Myocyte (in vitro differentiated cells): ENCODE results near the gene BABAM2. TPM values are rescaled to one million over a fixed set of nuclear protein-coding genes. Genes with fewer than 3 reads are reported as not detected.
"Not testable (repeated sequence)": the region's sequence is repeated elsewhere in the genome, so short reads cannot be mapped to it uniquely, and the experiment has no call there.

Experiments
- DNase-seq: peaks from one replicate; pipeline ENCODE4 v3.0.0-alpha.2; 2012; ENCODE audit warnings: low read depth
- total RNA-seq: library from RNA; depleted of rRNA; stranded (reverse); fragments of >200 nt; gene quantifications from 2 replicates; pipeline ENCODE4 v1.2.3, GENCODE V29; 2014

Gene BABAM2
- total RNA-seq, 1 donor from 2014 or later: 34.6 TPM

GRCh38 chr2:28232295-28232694 lies 341.8 kb downstream of the BABAM2 start:
- no peak for DNase-seq

- peak; percentile 45 for DNase-seq
Measured at GRCh38 chr2:28233164-28233676, 342.7 kb downstream of the BABAM2 start.

- DNase-seq: no peak
Measured at GRCh38 chr2:28234807-28235206, 344.3 kb downstream of the BABAM2 start.

GRCh38 chr2:28239207-28239606 lies 348.7 kb downstream of the BABAM2 start:
- DNase-seq: no peak

- DNase-seq: no peak
Measured at GRCh38 chr2:28240937-28241336, 350.4 kb downstream of the BABAM2 start.

- DNase-seq: peak; percentile 36
Measured at GRCh38 chr2:28247290-28247689, 356.8 kb downstream of the BABAM2 start.

- no peak for DNase-seq
Measured at GRCh38 chr2:28247734-28248133, 357.2 kb downstream of the BABAM2 start.

GRCh38 chr2:28248511-28248910 lies 358.0 kb downstream of the BABAM2 start:
- no peak for DNase-seq

- peak; percentile 68 for DNase-seq
Measured at GRCh38 chr2:28250006-28250405, 359.5 kb downstream of the BABAM2 start.

- no peak for DNase-seq
Measured at GRCh38 chr2:28251337-28251736, 360.8 kb downstream of the BABAM2 start.

- DNase-seq: no peak
Measured at GRCh38 chr2:28252311-28252710, 361.8 kb downstream of the BABAM2 start.

GRCh38 chr2:28253543-28253942 lies 363.0 kb downstream of the BABAM2 start:
- DNase-seq: no peak

GRCh38 chr2:28255231-28255630 lies 364.7 kb downstream of the BABAM2 start:
- DNase-seq: not testable (repeated sequence)

- no peak for DNase-seq
Measured at GRCh38 chr2:28257182-28257581, 366.7 kb downstream of the BABAM2 start.

GRCh38 chr2:28259226-28259625 lies 368.7 kb downstream of the BABAM2 start:
- DNase-seq: not testable (repeated sequence)

- DNase-seq: no peak
Measured at GRCh38 chr2:28263690-28264089, 373.2 kb downstream of the BABAM2 start.

GRCh38 chr2:28267282-28267681 lies 376.8 kb downstream of the BABAM2 start:
- no peak for DNase-seq

GRCh38 chr2:28268386-28268785 lies 377.9 kb downstream of the BABAM2 start:
- no peak for DNase-seq

GRCh38 chr2:28269019-28269784 lies 378.7 kb downstream of the BABAM2 start:
- no peak for DNase-seq

- DNase-seq: no peak
Measured at GRCh38 chr2:28270456-28271152, 380.1 kb downstream of the BABAM2 start.

- peak; percentile 69 for DNase-seq
Measured at GRCh38 chr2:28271231-28271918, 380.8 kb downstream of the BABAM2 start.

- DNase-seq: peak; percentile 63
Measured at GRCh38 chr2:28271919-28272250, 381.4 kb downstream of the BABAM2 start.
